HepG2 (cell line): Measurements from ENCODE around the gene AUTS2. TPM values are rescaled to one million over a fixed set of nuclear protein-coding genes. Genes with fewer than 3 reads are reported as not detected.

Experiments used
- ATAC-seq: fragments of 200-7000 bp; cut with Tn5 transposase; 3 replicates; pipeline ENCODE4 v1.9.1; 2020; ENCODE audit warnings: mild to moderate bottlenecking, moderate library complexity
- BruUV-seq: library from RNA; stranded (reverse); fragments of 400-500 nt; replicated peaks from 2 replicates; lab custom pipeline; 2021; lab: Mats Ljungman, UMichigan
- CTCF ChIA-PET: fragments of 300-600 bp; formaldehyde crosslinking; extraction: SDS; loops from one replicate; lab custom pipeline; 2021; ENCODE audit warnings: low total read pairs, inconsistent platforms, low intra/inter-chr PET ratio; lab: Yijun Ruan, JAX
- POLR2A ChIA-PET: fragments of 350-600 bp; sonication (Branson Sonifier 250); formaldehyde crosslinking; loops from one replicate; lab custom pipeline; 2020; ENCODE audit warnings: antibody characterized with exemption, inconsistent platforms; lab: Yijun Ruan, JAX
- DNase-seq: peaks from one replicate; pipeline ENCODE4 v3.0.0-alpha.2; 2015; ENCODE audit warnings: low spot score
- FAIRE-seq: peaks from 3 replicates; lab custom pipeline; 2011; peaks lifted over from hg19 to GRCh38; lab: Jason Lieb, UNC
- H2AFZ ChIP-seq: one replicate; pipeline ENCODE4 v1.6.1; 2011; ENCODE audit warnings: low read length, inconsistent platforms
- H3K27ac ChIP-seq: fragments of 300-600 bp; 3 replicates; pipeline ENCODE4 v1.8.0; 2011; ENCODE audit warnings: mixed run types, mild to moderate bottlenecking, mixed read lengths, low read length, inconsistent platforms; ENCODE audit not compliant: insufficient read depth; ENCODE audit errors: extremely low read length
- H3K27me3 ChIP-seq, 2 experiments: fragments of 200-600 bp in 1 of 2; 2 replicates in 1 of 2; 3 replicates in 1 of 2; pipeline versions ENCODE4 v1.6.0 to v1.8.0; 2011; ENCODE audit warnings: low read length in 2 of 2, mild to moderate bottlenecking in 2 of 2, moderate library complexity in 2 of 2, inconsistent platforms in 1 of 2; ENCODE audit not compliant: insufficient read depth in 2 of 2, control insufficient read depth in 1 of 2
- H3K36me3 ChIP-seq, 2 experiments: fragments of 200-600 bp in 1 of 2; replicated peaks in 1 of 2; 2 replicates in 1 of 2; 3 replicates in 1 of 2; pipeline versions ENCODE4 v1.5.1 to v1.8.0; 2011; ENCODE audit warnings: low read length in 2 of 2, inconsistent platforms in 1 of 2; ENCODE audit not compliant: insufficient read depth in 2 of 2, control insufficient read depth in 1 of 2
- H3K4me1 ChIP-seq: 2 replicates; pipeline ENCODE4 v1.5.1; 2012; ENCODE audit warnings: low read length, inconsistent platforms; ENCODE audit not compliant: insufficient read depth
- H3K4me2 ChIP-seq: 2 replicates; pipeline ENCODE4 v1.6.0; 2011; ENCODE audit warnings: low read depth, low read length, inconsistent platforms
- H3K4me3 ChIP-seq, 3 experiments: fragments of 200-600 bp in 1 of 3; sonication (generic), shearing (Covaris generic) in 1 of 3; replicated peaks in 1 of 3; 2 replicates each; pipeline ENCODE4 v1.5.1; 2011 to 2016; ENCODE audit warnings: low read length in 3 of 3, inconsistent platforms in 2 of 3, low read depth in 2 of 3, mild to moderate bottlenecking in 2 of 3, control low read depth in 1 of 3, mixed read lengths in 1 of 3; ENCODE audit not compliant: insufficient read depth in 1 of 3
- H3K79me2 ChIP-seq: one replicate; pipeline ENCODE4 v1.6.1; 2011; ENCODE audit warnings: low read length, inconsistent platforms; ENCODE audit not compliant: insufficient read depth
- H3K9ac ChIP-seq: 2 replicates; pipeline ENCODE4 v1.6.0; 2011; ENCODE audit warnings: mild to moderate bottlenecking, low read depth, low read length, inconsistent platforms; ENCODE audit not compliant: insufficient read depth
- H3K9me3 ChIP-seq: 2 replicates; pipeline ENCODE4 v1.5.1; 2012; ENCODE audit warnings: mild to moderate bottlenecking, low read length
- H4K20me1 ChIP-seq: 2 replicates; pipeline ENCODE4 v1.6.0; 2011; ENCODE audit warnings: inconsistent platforms, mild to moderate bottlenecking, low read length, moderate library complexity; ENCODE audit not compliant: insufficient read depth
- ESRRA ChIP-seq: sonication (generic); formaldehyde crosslinking; IDR thresholded peaks from 2 replicates; pipeline ENCODE4 v1.5.1; 2020; ENCODE audit warnings: mild to moderate bottlenecking, low read depth, missing genetic modification reagents
- MBD4 ChIP-seq: IDR thresholded peaks from 2 replicates; pipeline ENCODE4 v1.6.1; 2012; ENCODE audit warnings: low read length, inconsistent platforms, borderline replicate concordance
- MXD4 ChIP-seq: IDR thresholded peaks from 2 replicates; pipeline ENCODE4 v1.6.1; 2016; ENCODE audit warnings: mild to moderate bottlenecking, missing biosample characterization, missing genetic modification reagents
- NFATC3 ChIP-seq: sonication (generic); formaldehyde crosslinking; IDR thresholded peaks from 2 replicates; pipeline ENCODE4 v1.5.1; 2020; ENCODE audit warnings: mild to moderate bottlenecking, missing genetic modification reagents
- PHF20 ChIP-seq: sonication (generic); formaldehyde crosslinking; IDR thresholded peaks from 2 replicates; pipeline ENCODE4 v1.5.0; 2020; ENCODE audit warnings: mild to moderate bottlenecking, missing genetic modification reagents
- PRDM4 ChIP-seq: sonication (generic); formaldehyde crosslinking; IDR thresholded peaks from 2 replicates; pipeline ENCODE4 v1.9.0; 2021; ENCODE audit warnings: missing genetic modification reagents, borderline replicate concordance
- RARG ChIP-seq: sonication (generic); formaldehyde crosslinking; IDR thresholded peaks from 2 replicates; pipeline ENCODE4 v1.4.0; 2020; ENCODE audit warnings: low read depth, mild to moderate bottlenecking, missing genetic modification reagents
- RXRA ChIP-seq: sonication (generic); formaldehyde crosslinking; IDR thresholded peaks from 2 replicates; pipeline ENCODE4 v1.5.1; 2020; ENCODE audit warnings: missing genetic modification reagents
- TEAD3 ChIP-seq: optimal IDR thresholded peaks from 2 replicates; pipeline ENCODE3; 2016; ENCODE audit warnings: borderline replicate concordance
- TP53 ChIP-seq: sonication (generic); formaldehyde crosslinking; conservative IDR thresholded peaks from 2 replicates; pipeline ENCODE4 v1.4.0; 2020; ENCODE audit warnings: missing genetic modification reagents
- TSC22D2 ChIP-seq: sonication (generic); formaldehyde crosslinking; IDR thresholded peaks from 2 replicates; pipeline ENCODE4 v1.5.1; 2020; ENCODE audit warnings: missing genetic modification reagents, mild to moderate bottlenecking, borderline replicate concordance
- ZNF280D ChIP-seq: sonication (generic); formaldehyde crosslinking; IDR thresholded peaks from 2 replicates; pipeline ENCODE4 v1.5.1; 2020; ENCODE audit warnings: mild to moderate bottlenecking, missing genetic modification reagents
- ZNF432 ChIP-seq: sonication (generic); formaldehyde crosslinking; IDR thresholded peaks from 2 replicates; pipeline ENCODE4 v1.5.0; 2020; ENCODE audit warnings: missing genetic modification reagents, mild to moderate bottlenecking, borderline replicate concordance
- ZNF44 ChIP-seq: sonication (generic); formaldehyde crosslinking; IDR thresholded peaks from 2 replicates; pipeline ENCODE4 v1.5.1; 2020; ENCODE audit warnings: mild to moderate bottlenecking, missing genetic modification reagents
- ZNF451 ChIP-seq: sonication (generic); formaldehyde crosslinking; IDR thresholded peaks from 2 replicates; pipeline ENCODE4 v1.5.0; 2020; ENCODE audit warnings: mild to moderate bottlenecking, missing genetic modification reagents
- ZNF776 ChIP-seq: sonication (generic); formaldehyde crosslinking; IDR thresholded peaks from 2 replicates; pipeline ENCODE4 v1.4.0; 2020; ENCODE audit warnings: mild to moderate bottlenecking, missing genetic modification reagents
- ZZZ3 ChIP-seq: sonication (generic); formaldehyde crosslinking; IDR thresholded peaks from 2 replicates; pipeline ENCODE4 v1.4.0; 2020; ENCODE audit warnings: missing genetic modification reagents, mild to moderate bottlenecking, borderline replicate concordance
- WGBS: methylation state at CpG from one replicate; pipeline ENCODE4 v1.1.6; 2017; ENCODE audit warnings: low lambda C conversion rate; 5-methylcytosine and 5-hydroxymethylcytosine counted together
- in situ Hi-C: cut with HindIII; loops from 2 replicates; pipeline ENCODE4 v1.10.0; 2017; ENCODE audit warnings: low pct_unique_long_range_greater_than_20kb; ENCODE audit not compliant: extremely low pct_ligation_motif_present
- intact Hi-C: fragments of 100-400 bp; cut with micrococcal nuclease; formaldehyde crosslinking; loops from one replicate; pipeline ENCODE4 v1.10.0; 2022; ENCODE audit not compliant: unreplicated experiment
- polyA plus RNA-seq, 8 experiments: library from polyadenylated mRNA; depleted of rRNA in 3 of 8; stranded (reverse) in 7 of 8; unstranded in 1 of 8; fragments of >200 nt; fragmentation: Illumina TruSeq in 4 of 8; extraction: Trizol in 4 of 8; gene quantifications; 2 replicates each; pipeline versions ENCODE4 v1.2.1 to v1.2.3, GENCODE V29; 2011 to 2016; ENCODE audit warnings: low read depth in 4 of 8, missing spikeins in 1 of 8, mixed read lengths in 1 of 8; ENCODE audit not compliant: insufficient read depth in 1 of 8
- total RNA-seq, 5 experiments: library from RNA; depleted of rRNA; stranded (reverse); fragments of >200 nt; fragmentation: Illumina TruSeq; extraction: Trizol; gene quantifications; 2 replicates each; pipeline ENCODE4 v1.2.3, GENCODE V29; 2016; ENCODE audit warnings: low read depth in 1 of 5

AUTS2 gene
- total and polyA plus RNA-seq, 2 of the 13 experiments (the other 11 are each of a cell fraction or from before 2014, with no cell fraction given), result 0.38 TPM; not detected in 1

- intact Hi-C loops (no loop called here), in situ Hi-C loops (loop anchor here (5.0 kb wide), 1 partner anchor 290 kb away; no protein-coding TSS in a partner anchor)
- FAIRE-seq (no peak), ATAC-seq (no peak), DNase-seq (no peak)
- Histone ChIP-seq H3K4me3 (no peak overlapping the region), H3K36me3 (no peaks in the 10 kb centered on the region), H2AFZ (no peak overlapping the region), H3K9ac (no peak overlapping the region), H3K79me2 (no peaks in the 10 kb centered on the region), H3K9me3 (no peaks in the 10 kb centered on the region), H3K27ac (no peak overlapping the region), H4K20me1 (no peaks in the 10 kb centered on the region), H3K4me2 (no peak overlapping the region), H3K27me3 (no peaks in the 10 kb centered on the region), H3K4me1 (no peaks in the 10 kb centered on the region)
- WGBS, result 31% methylated on average over 6 of the region's 6 CpGs
- CTCF ChIA-PET, result no interaction called here
- POLR2A ChIA-PET, result no interaction called here
- TF ChIP-seq ZNF280D (no peak), PHF20 (CRISPR knock-in tag) (no peak), NFATC3 (CRISPR knock-in tag) (no peak), TSC22D2 (CRISPR knock-in tag) (no peak), ZNF451 (no peak), RARG (no peak), PRDM4 (no peak), TP53 (CRISPR knock-in tag) (no peak), TEAD3 (CRISPR knock-in tag) (no peak), ZNF432 (CRISPR knock-in tag) (no peak), ZNF776 (CRISPR knock-in tag) (no peak), ZNF44 (CRISPR knock-in tag) (no peak), ESRRA (CRISPR knock-in tag) (no peak), MBD4 (no peak), RXRA (CRISPR knock-in tag) (no peak), ZZZ3 (no peak), MXD4 (no peak)
- BruUV-seq, result no TSS peak
Measured at GRCh38 chr7:70212281-70212680, 614.0 kb downstream of the AUTS2 start.
